Measurements from ENCODE around the gene MON2.

GRCh38 chr12:62516927-62517326, 50.3 kb downstream of the MON2 start:
- TF ChIP-seq CTCF (IDR thresholded peaks at IDR 0.05) (no peak), POLR2A (IDR thresholded peaks at IDR 0.05) (no peak)

Data from lower leg skin (tissue), 3 donors.